Retinal pigment epithelial cell (primary cell): Measurements from ENCODE around the gene MGAT3.

ENCODE experiments used
- DNase-seq: peaks from one replicate; pipeline ENCODE4 v3.0.0-alpha.2; 2010; ENCODE audit warnings: low read depth
- H3K4me3 ChIP-seq: 2 replicates; pipeline ENCODE4 v1.5.1; 2011; ENCODE audit warnings: mild to moderate bottlenecking, low read length, control low read depth, moderate library complexity
- TF ChIP-seq, protein P1 (sequence below): conservative IDR thresholded peaks from 2 replicates; pipeline ENCODE4 v1.5.1; 2011; ENCODE audit warnings: low read depth, low read length, control low read depth, inconsistent platforms

Gene MGAT3

DNA sequence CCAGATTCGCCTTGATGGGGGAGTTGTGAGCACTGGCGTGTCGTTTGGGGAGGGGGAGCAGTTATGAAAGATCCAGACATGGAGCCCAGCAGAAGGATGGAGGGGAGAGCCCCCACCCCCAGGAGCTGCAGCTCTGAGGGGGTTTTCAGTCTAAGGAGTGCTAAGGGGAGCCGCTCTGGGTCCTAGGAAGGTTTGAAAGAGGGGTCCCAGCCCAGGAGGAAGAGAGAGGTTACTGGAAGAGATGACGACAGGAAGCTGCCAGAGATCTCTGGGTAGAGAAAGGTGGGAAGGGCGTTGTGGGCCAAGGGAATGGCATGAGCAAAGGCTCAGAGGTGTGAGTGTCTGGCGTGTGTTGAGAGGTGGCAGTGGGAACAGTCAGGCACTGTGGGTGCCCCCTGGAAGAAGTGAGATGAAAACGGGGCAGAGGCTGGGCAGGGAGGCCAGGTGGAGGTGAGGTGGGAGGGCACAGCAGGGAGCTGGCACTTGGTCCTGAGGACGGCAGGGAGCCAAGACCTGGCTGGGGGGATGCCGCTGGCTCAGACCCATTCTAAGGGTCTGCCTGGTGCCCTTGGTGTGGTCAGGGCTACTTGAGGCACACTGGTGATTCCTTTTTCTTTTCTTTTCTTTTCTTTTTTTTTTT is 1.8 kb downstream of the MGAT3 start:
- H3K4me3 ChIP-seq = no peak overlapping the region
- TF ChIP-seq, protein P1, sequence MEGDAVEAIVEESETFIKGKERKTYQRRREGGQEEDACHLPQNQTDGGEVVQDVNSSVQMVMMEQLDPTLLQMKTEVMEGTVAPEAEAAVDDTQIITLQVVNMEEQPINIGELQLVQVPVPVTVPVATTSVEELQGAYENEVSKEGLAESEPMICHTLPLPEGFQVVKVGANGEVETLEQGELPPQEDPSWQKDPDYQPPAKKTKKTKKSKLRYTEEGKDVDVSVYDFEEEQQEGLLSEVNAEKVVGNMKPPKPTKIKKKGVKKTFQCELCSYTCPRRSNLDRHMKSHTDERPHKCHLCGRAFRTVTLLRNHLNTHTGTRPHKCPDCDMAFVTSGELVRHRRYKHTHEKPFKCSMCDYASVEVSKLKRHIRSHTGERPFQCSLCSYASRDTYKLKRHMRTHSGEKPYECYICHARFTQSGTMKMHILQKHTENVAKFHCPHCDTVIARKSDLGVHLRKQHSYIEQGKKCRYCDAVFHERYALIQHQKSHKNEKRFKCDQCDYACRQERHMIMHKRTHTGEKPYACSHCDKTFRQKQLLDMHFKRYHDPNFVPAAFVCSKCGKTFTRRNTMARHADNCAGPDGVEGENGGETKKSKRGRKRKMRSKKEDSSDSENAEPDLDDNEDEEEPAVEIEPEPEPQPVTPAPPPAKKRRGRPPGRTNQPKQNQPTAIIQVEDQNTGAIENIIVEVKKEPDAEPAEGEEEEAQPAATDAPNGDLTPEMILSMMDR = no peak

DNA sequence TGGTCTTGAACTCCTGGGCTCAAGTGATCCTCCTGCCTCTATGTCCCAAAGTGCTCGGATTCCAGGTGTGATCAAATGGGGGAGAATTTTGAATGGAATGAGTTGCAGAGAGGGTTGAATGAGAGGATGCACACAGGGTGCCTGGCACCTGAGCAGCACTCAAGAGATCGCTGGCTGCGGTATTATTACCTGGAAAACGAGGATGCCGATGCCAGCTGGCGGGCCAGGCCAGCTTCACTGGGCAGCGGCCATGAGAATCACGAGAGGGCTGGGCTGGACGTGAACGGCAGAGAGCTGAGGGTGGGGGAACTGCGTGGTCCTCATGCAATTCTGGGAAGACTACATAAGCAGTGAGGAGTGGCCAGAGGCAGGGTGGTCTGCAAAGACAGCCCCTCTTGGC is 2.9 kb downstream of the MGAT3 start:
- DNase-seq = no peak
- H3K4me3 ChIP-seq = no peak overlapping the region
- TF ChIP-seq, protein P1 = no peak

More for the DNA sequence above, 1.8 kb downstream of the MGAT3 start:
- DNase-seq = no peak

DNA sequence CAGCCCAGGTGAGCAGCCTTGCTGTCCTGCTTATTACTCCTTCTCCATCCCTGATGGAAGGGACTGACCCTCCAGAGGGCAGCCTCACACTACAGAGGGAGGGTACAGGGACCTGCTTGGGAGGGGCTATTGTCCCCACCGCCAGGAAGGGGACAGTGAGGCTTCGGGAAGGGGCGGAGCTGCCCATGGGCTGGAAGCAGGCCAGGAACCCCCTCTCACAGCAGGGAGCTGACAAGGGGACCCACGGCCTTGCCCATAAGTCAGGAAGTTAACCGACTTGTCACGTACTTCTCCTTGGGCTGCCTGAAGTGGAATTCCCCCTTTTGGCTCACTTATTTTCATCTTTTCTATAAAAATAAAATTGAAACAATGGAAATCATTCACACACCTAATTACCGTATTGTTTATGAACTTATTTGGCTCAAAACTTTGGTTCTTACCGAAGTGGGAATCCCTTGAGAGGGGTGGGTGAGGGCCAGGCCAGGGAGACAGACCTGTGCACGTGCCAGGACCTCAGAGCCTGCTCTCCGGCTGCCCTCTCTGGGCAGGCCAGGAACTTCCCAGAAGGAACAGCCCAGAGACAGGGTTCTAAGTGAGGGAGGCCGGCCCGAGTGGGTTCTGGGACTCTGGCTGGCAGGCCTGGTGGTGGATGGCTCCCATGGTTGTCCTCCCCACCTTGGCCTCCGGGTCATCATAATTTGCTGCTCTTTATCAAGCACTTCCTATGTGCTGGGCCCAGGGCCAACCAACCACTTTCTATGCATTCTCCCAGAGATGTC is 5.8 kb downstream of the MGAT3 start:
- TF ChIP-seq, protein P1 = no peak
- no peak overlapping the region for H3K4me3 ChIP-seq
- no peak for DNase-seq

DNA sequence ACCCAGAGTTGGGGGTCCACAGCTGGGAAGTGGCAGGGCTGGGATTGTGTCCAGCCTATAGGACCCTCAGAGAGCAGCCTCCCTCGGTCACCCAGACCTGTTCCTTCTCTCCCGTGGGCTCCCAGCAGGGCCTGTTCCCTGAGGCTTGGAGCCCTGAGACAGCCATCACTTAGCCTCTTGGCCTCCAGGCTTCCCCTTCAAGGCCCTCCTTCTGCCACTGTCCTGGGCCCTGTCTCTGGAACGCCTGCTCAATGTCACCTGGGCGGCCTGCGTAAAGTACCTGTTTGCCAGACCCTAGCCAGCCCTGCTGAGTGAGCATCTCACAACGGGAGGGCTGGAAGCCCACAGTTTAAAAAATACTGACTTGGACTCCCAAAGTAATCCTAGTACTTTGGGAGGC is 6.5 kb downstream of the MGAT3 start:
- no peak for DNase-seq
- TF ChIP-seq, protein P1 = no peak

DNA sequence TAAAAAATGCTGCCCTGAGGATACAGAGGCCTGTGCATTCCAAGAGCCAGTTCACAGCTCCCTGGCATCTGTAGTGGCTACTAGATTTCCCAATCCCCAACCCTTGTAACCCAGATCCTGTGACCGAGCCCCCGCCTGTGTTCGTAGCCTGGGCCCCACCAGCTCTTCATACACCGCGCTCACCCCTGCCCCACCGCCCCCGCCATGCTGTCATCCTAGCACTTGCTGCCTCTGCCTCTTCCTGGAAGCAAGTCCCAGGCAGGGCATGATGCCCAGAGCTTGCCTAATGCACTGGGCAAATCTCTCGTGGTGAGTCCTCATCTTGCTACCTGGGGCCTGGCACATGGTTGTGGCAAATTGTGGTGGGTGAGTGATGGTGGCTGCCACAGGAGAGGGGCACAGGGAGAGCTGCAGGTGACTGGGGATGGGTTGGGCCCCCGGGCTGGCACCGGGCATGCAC is 7.1 kb downstream of the MGAT3 start:
- DNase-seq = no peak
- no peak overlapping the region for H3K4me3 ChIP-seq
- TF ChIP-seq, protein P1 = no peak

More for the DNA sequence above, 6.5 kb downstream of the MGAT3 start:
- no peak overlapping the region for H3K4me3 ChIP-seq

DNA sequence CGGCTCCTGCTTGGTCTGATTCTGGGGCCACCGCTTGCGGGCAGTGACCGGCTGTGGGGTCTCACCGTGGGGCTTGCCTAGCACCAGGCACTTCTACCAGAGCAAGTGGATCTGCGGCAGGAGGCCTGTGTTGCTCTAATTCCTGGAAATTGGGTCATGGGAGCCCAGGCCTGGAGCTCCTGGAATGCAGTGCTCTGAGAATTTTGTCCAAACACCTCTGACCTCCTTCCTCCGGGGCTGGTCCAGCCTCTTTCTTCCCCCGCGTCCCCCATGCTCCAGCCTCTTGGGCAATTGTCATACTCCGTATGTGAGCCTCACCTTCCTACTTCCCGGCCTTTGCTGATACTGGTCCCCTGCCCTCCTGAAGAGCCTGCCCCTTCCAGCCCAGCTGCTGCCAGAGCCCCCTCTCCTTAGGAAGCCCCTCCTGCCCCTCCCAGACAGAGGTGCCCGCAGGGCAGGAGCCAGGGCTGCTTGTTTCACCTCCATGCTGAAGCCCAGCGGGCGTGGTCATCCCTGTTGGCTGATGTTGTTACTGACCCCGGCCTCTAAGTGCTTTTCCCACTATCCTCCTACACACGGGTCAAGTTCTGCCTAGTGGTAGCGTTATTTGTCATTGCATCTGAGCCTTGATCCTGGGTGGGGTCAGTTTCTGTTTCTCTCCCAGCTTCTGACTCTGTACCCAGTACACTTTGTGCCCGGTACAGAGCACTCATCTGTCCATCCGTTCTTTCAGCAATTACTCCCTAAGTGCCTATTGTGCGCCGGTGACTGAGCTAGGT is 9.6 kb downstream of the MGAT3 start:
- H3K4me3 ChIP-seq = no peak overlapping the region
- DNase-seq = no peak
- TF ChIP-seq, protein P1 = no peak
